Measurements from ENCODE around the gene ARID5A. TPM values are rescaled to one million over a fixed set of nuclear protein-coding genes. Genes with fewer than 3 reads are reported as not detected.

The ARID5A gene
- total and polyA plus RNA-seq, 10 of the 15 experiments (the other 5 are each of a cell fraction or from before 2014, with no cell fraction given): 0.76 to 87.1 (median 37.6) TPM

- Histone ChIP-seq H3K27me3 (replicated peaks in 1 of 2; ENCODE audit: control insufficient read depth in 2 of 2, insufficient read depth in 2 of 2, low read length in 1 of 2) (no peaks in the 10 kb centered on the region), H3K79me2 (ENCODE audit: control insufficient read depth, insufficient read depth, low read length) (peaks cover 48% of the 10 kb centered on the region), H2AFZ (ENCODE audit: control insufficient read depth, low read depth, low read length) (no peak overlapping the region), H3K9ac (ENCODE audit: control insufficient read depth, insufficient read depth, low read length) (no peak overlapping the region), H3K36me3 (ENCODE audit: control insufficient read depth in 2 of 2, insufficient read depth in 2 of 2, low read length in 1 of 2) (peaks cover 33 to 38% of the 10 kb centered on the region in 2 experiments), H3K4me3 (no peak overlapping the region), H4K20me1 (ENCODE audit: control insufficient read depth, insufficient read depth) (peaks cover 16% of the 10 kb centered on the region), H3K27ac (ENCODE audit: control insufficient read depth, insufficient read depth) (no peak overlapping the region), H3K4me2 (ENCODE audit: control insufficient read depth, insufficient read depth) (no peak overlapping the region), H3K9me3 (replicated peaks; ENCODE audit: control insufficient read depth, insufficient read depth, low read length) (no peaks in the 10 kb centered on the region; the same call in 2 of the 3 replicates), H3K4me1 (ENCODE audit: control insufficient read depth, insufficient read depth, low read length) (peaks cover 4% of the 10 kb centered on the region)
- 55% methylated on average over 7 of the region's 8 CpGs for WGBS (ENCODE audit: insufficient coverage, insufficient replicate concordance, low lambda C conversion rate, missing lambda C conversion rate)
- TF ChIP-seq YY1 (IDR thresholded peaks at IDR 0.05; ENCODE audit: low read depth, low read length): no peak
- TF ChIP-seq POLR2AphosphoS2 (IDR thresholded peaks at IDR 0.05; ENCODE audit: low read depth, low read length): peak; percentile 4; the same call in 1 of the 2 replicates
- no peak for TF ChIP-seq LARP7 (IDR thresholded peaks at IDR 0.05)
- TF ChIP-seq, protein P1, sequence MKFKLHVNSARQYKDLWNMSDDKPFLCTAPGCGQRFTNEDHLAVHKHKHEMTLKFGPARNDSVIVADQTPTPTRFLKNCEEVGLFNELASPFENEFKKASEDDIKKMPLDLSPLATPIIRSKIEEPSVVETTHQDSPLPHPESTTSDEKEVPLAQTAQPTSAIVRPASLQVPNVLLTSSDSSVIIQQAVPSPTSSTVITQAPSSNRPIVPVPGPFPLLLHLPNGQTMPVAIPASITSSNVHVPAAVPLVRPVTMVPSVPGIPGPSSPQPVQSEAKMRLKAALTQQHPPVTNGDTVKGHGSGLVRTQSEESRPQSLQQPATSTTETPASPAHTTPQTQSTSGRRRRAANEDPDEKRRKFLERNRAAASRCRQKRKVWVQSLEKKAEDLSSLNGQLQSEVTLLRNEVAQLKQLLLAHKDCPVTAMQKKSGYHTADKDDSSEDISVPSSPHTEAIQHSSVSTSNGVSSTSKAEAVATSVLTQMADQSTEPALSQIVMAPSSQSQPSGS (IDR thresholded peaks at IDR 0.05; ENCODE audit: low read length): no peak
- ChIA-PET RAD21 (ENCODE audit: unreplicated experiment) (no interaction called here), SMC1A (ENCODE audit: uncharacterized antibody, unreplicated experiment) (interaction anchor here (1.0 to 2.4 kb wide), 3 partner anchors 8 to 20 kb away, joined by 3 to 7 read pairs (median 3); no protein-coding TSS in a partner anchor), POLR2A (interaction anchor here (1.2 kb wide), 1 partner anchor 41 kb away, joined by 3 read pairs; no protein-coding TSS in a partner anchor), CTCF (interaction anchor here (0.6 kb wide), 1 partner anchor 219 kb away, joined by 3 read pairs; no protein-coding TSS in a partner anchor)
- BruUV-seq (replicated peaks): no TSS peak
- DNase-seq (ENCODE audit: low read depth, low spot score) (no peak), ATAC-seq (peak; percentile 7; the same call in 1 of the 3 replicates), FAIRE-seq (no peak)
- in situ Hi-C loops (cut with MboI): no loop called here
- intact Hi-C loops (cut with micrococcal nuclease; ENCODE audit: unreplicated experiment): no loop called here
These were observed 10.2 kb downstream of the ARID5A start for GRCh38 chr2:96546797-96547196.

DNA sequence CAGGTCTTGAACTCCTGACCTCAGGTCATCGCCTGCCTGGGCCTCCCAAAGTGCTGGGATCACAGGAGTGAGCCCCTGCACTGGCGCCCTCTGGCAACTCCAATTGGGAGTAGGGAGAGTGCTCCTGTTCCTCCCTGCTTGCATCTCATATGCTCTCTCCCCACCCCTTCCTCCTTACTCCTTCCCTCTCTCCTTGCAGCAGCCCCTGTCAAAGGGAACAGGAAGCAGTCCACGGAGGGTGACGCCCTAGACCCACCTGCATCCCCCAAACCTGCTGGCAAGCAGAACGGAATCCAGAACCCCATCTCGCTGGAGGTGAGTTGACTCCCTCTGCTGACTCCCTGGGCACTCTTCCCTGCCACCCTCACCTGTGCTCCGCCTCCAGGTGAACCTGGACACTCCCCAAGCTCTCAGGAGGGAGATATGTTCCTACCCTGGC, 10.7 kb downstream of the ARID5A start:
- Histone ChIP-seq H3K9ac (ENCODE audit: control insufficient read depth, insufficient read depth, low read length) (no peak overlapping the region), H3K79me2 (ENCODE audit: control insufficient read depth, insufficient read depth, low read length) (peaks cover 43% of the 10 kb centered on the region), H3K4me1 (ENCODE audit: control insufficient read depth, insufficient read depth, low read length) (peaks cover 4% of the 10 kb centered on the region), H3K9me3 (replicated peaks; ENCODE audit: control insufficient read depth, insufficient read depth, low read length) (no peaks in the 10 kb centered on the region; the same call in 2 of the 3 replicates), H4K20me1 (ENCODE audit: control insufficient read depth, insufficient read depth) (peaks cover 11% of the 10 kb centered on the region), H3K4me2 (ENCODE audit: control insufficient read depth, insufficient read depth) (no peak overlapping the region), H3K27me3 (replicated peaks in 1 of 2; ENCODE audit: control insufficient read depth in 2 of 2, insufficient read depth in 2 of 2, low read length in 1 of 2) (no peaks in the 10 kb centered on the region), H3K4me3 (no peak overlapping the region), H3K27ac (ENCODE audit: control insufficient read depth, insufficient read depth) (no peak overlapping the region), H2AFZ (ENCODE audit: control insufficient read depth, low read depth, low read length) (no peak overlapping the region), H3K36me3 (ENCODE audit: control insufficient read depth in 2 of 2, insufficient read depth in 2 of 2, low read length in 1 of 2) (peaks cover 30 to 40% of the 10 kb centered on the region in 2 experiments)
- FAIRE-seq (no peak), DNase-seq (ENCODE audit: low read depth, low spot score) (no peak), ATAC-seq (no peak)
- TF ChIP-seq ZNF384 (IDR thresholded peaks at IDR 0.05; ENCODE audit: borderline replicate concordance, low read depth, low read length): no peak
- TF ChIP-seq POLR2AphosphoS5 (IDR thresholded peaks at IDR 0.05; ENCODE audit: low read length): 0 out of 2 replicates have a peak, but pooled peaks have one; percentile 29
- ChIA-PET POLR2A (interaction anchor here (1.1 to 1.2 kb wide), 3 partner anchors 19 to 41 kb away, joined by 3 read pairs; no protein-coding TSS in a partner anchor), SMC1A (ENCODE audit: uncharacterized antibody, unreplicated experiment) (interaction anchor here (1.0 to 2.4 kb wide), 3 partner anchors 9 to 19 kb away, joined by 3 to 7 read pairs (median 3); no protein-coding TSS in a partner anchor), CTCF (interaction anchor here (0.6 to 1.0 kb wide), 2 partner anchors 8 to 218 kb away, joined by 3 read pairs; no protein-coding TSS in a partner anchor), RAD21 (ENCODE audit: unreplicated experiment) (interaction anchor here (1.3 kb wide), 1 partner anchor 12 kb away, joined by 3 read pairs; no protein-coding TSS in a partner anchor)
- in situ Hi-C loops (cut with MboI) (no loop called here), intact Hi-C loops (cut with micrococcal nuclease; ENCODE audit: unreplicated experiment) (no loop called here)
- WGBS (ENCODE audit: insufficient coverage, insufficient replicate concordance, low lambda C conversion rate, missing lambda C conversion rate): 82% methylated on average over 7 of the region's 7 CpGs
- no TSS peak for BruUV-seq (replicated peaks)

Data from GM12878 (cell line).